IPS DF 19.7 (cell line): Measurements from ENCODE around the gene CDK10.
"Not testable (repeated sequence)": the region's sequence is repeated elsewhere in the genome, so short reads cannot be mapped to it uniquely, and the experiment has no call there.

Experiments
- DNase-seq: peaks from one replicate; pipeline ENCODE4 v3.0.0-alpha.2; 2013; ENCODE audit warnings: low read depth, low spot score

CDK10 gene

DNA sequence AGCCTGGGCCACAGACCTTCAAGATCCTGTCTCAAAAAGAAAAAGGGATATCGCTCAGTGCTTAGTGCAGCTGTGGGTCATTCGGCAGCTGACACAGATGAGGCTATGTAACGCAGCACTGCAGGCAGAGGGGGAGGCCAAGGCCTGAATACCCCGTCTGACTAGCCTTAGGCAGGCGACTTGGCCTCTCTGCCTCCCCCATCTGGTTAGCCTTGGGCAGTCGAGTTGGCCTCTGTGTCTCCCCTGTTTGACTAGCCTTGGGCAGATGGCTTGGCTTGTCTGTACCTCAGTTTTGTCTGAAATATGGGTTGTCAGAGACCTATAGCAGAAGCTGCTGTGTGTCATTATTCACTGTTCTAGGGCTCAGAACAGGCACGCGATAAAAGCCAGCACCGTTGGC, 18.9 kb upstream of the CDK10 start:
- DNase-seq: no peak

DNA sequence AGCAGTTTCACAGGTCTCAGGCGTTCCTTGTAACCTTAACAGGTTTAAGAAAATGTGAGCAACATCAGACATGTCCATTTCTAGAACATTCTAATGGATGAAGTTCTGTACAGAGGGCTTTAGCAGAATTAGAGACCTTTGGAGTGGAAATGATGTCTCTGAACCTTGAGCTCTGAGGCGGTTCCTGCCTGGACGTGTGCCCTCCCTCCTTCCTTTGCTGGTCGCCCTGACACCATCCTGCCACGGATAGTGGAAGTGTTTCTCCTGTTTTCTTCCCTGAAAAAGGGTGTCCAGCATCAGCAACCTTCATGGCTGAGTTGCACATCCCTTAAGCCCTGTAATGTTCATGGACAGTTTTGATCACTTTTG, 17.7 kb upstream of the CDK10 start:
- DNase-seq: no peak

DNA sequence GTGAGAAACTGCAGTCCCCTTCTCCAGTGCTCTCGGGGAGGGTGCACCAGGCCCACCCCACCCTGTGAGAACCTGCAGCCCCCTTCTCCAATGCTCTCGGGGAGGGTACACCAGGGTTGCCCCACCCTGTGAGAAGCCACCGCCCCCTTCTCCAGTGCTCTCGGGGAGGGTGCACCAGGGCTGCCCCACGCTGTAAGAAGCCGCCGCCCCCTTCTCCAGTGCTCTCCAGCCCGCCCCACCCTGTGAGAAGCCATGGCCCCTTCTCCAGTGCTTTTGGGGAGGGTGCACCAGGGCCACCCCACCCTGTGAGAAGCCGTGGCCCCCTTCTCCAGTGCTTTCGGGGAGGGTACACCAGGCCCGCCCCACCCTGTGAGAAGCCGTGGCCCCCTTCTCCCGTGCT, 16.7 kb upstream of the CDK10 start:
- no peak for DNase-seq

DNA sequence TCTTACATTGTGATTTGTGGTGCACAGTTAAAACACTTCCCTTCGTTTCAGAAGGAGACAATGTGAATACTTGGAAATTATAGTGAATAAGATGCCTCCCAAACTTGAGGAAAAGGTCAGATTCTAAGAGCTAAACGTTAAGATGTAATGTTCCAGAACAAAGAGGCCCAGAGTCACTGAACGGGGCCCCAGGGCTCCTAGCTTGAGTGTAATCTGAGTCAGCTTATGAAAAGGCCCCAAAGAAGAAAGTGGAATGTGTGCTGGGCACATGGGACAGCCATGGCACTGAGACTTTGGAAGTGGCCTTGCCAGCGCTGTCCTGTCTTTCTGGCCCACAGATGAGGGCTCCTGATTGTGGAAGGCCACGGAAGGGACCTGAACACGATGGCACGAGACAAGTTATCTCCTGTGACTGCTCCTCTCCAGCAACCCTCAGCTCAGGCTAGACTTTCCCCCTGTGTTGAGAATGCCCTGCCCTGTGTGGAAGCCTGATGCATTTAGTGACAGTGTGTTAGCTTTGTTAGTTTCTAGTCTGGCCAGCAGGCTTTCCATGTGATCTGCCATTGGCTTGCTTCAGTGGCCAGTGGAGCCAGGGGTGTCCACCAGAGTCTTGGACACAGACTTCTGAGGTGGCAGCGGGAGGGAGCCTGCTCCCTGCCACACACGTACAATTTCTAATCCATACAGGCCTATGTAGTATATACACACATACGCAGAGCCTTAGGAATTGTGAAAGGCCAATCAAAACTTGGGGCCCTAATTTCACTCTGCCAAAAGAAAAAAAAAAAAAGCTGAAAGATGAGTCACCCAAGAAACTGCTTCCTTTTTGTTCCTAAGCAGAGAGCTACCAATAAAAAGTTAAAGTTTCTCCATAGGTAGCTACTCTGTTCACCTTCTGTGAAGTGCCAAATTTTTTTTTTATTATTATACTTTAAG, 15.7 kb upstream of the CDK10 start:
- no peak for DNase-seq

DNA sequence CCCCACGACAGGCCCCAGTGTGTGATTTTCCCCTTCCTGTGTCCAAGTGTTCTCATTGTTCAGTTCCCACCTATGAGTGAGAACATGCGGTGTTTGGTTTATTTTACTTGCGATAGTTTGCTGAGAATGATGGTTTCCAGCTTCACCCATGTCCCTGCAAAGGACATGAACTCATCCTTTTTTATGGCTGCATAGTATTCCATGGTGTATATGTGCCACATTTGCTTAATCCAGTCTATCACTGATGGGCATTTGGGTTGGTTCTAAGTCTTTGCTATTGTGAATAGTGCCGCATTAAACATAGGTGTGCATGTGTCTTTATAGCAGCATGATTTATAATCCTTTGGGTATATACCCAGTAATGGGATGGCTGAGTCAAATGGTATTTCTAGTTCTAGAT, 14.9 kb upstream of the CDK10 start:
- not testable (repeated sequence) for DNase-seq

DNA sequence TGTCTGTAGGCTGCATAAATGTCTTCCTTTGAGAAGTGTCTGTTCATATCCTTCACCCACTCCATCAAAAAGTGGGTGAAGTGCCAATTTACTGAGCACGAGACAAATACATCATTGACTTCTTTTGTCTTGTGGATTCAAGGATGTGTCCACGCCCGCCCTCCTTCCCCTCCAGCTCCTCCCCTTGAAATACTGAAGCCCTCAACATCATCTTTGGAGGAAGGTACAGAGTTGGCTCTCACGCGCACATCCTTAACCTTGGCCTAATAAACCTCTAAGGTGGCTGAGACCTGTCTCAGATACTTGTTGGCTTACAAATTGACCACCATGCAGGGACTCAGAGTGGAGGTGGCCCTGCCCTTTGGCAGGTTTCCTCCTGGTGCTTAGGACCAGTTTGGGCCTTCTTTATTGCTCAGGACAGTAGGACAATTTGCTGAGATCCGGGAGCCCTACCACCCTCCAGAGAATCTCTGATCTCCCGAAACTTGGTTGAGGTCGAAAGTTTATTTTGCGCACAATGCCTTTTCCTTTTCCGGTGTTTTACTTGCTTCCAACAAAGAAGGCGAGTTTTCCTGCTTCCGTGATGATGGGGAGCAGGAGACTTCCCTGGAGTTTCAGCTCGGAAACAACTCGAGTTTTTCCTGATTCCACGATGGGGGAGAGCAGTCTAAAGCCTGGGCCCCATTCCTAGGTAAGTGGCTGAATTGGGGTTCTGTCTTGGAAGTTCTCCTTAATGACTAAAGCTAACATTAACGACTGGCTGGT, 14.1 kb upstream of the CDK10 start:
- DNase-seq: no peak

DNA sequence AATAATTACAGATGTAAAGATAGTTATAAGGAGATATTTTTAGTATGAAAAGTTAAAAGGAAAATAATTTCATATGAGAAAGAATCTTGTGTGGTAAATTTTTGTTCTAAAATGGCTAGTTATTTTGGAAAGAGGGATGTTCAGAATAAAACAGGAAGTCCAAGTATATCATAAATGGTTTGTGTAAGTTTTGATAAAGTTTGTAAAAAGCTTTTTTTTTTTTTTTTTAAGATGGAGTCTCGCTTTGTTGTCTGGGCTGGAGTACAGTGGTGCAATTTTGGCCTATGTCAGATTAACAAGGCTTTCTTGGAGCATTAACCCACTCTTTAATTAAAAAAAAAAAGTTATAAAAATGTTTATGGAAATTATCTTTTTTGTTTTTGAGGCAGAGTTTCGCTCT, 8.2 kb upstream of the CDK10 start:
- DNase-seq: no peak

DNA sequence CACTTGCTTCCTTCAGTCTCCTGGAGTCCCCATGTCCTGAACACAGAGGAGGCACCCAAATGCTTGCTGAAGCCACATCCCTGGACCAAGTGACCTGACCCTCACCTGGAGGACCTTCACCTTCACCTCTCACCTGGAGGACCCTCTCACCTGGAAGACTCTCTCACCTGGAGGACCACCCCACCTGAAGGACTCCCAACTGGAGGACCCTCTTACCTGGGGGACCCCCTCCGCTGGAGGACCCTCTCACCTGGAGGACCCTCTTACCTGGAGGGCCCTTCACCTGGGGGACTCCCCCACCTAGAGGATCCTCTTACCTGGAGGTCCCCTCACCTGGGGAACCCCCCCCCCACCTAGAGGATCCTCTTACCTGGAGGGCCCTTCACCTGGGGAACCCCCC, 573 bp upstream of the CDK10 start:
- no peak for DNase-seq

DNA sequence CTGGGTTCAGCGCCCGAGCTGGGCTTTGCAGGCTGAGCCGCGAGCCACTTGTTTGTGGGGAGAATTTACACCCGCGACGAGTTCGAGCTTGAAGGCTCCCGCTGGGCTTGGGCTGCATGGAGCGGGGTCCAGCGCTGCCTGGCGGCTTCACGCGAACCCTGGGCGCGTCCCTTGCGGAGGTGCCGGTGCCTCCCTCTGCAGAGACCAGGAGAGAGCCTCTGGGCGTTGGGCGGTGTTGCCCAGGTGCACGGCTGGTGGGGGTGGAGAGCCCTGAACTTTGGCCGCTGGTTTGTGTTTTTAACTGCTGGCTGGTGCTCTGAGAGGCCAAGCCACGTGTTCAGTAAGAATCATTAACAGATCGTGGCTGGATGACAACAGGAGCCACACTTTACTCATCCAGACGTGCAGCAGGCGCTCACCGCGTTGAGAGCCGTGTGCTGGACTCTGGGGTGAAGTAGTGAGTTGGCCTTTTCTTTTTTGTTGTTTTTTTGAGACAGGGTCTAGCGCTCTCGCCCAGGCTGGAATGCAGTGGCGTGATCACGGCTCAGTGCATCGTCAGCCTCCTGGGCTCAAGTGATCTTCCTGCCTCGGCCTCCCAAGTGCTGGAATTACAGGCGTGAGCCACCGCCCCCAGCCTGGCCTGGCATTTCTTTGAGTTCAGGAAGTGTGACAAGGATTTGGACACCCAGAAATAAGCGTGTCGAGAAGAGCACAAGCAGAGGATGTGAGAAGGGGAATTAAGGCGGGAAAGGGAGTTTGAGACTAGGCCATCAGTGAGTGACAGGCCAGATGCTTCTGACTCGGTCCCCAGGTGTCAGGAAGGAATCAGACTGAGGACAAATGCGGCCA, 827 bp downstream of the CDK10 start:
- DNase-seq: no peak

DNA sequence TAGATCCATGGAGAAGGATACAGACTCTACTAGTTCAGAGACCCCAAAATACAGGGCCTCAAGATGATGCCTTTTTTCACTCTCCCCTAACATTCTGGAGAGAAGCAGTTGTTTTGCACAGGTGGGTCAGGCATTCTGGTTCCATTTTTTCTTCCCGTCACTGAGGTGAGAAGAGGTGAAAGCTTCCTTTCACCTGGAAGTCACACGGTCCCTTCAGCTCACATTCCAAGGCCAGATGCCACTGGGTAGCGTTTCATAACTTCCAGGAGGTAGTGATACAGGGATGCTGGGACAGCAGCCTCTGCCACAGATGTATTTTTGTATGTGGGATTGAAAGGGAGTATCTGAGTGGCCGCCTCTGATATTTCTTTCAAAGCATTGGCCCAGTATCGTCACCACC, 1.9 kb downstream of the CDK10 start:
- no peak for DNase-seq

DNA sequence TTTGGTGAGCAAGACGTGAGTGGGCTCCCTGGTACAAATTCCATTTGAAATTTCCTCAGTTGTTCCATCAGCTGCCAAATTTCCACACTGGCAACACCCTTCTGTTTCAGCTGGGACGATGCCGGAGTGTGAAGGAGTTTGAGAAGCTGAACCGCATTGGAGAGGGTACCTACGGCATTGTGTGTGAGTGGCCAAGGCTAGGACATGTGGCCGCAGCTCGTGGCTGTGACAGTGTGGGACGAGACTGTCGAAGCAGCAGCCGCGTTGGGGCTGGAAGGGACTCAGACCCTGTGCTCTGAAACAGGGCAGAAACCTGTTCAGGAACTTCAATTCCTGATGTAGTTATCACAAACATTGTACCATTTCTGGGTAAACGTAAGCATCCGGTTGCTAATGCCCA, 2.7 kb downstream of the CDK10 start:
- no peak for DNase-seq

DNA sequence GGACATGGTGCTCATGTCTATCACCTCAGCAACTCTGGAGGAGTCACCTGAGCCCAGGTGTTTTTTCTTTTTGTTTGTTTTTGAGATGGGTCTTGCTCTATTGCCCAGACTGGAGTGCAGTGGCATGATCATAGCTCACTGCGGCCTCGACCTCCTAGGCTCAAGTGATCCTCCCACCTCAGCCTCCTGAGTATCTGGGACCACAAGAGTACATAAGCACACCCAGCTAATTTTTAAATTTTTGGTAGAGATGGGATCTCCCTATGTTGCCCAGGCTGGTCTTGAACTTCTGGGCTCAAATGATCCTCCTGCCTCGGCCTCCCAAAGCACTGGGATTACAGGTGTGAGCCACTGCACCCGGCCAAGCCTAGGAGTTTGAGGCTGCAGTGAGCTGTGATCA, 3.1 kb downstream of the CDK10 start:
- DNase-seq: not testable (repeated sequence)

DNA sequence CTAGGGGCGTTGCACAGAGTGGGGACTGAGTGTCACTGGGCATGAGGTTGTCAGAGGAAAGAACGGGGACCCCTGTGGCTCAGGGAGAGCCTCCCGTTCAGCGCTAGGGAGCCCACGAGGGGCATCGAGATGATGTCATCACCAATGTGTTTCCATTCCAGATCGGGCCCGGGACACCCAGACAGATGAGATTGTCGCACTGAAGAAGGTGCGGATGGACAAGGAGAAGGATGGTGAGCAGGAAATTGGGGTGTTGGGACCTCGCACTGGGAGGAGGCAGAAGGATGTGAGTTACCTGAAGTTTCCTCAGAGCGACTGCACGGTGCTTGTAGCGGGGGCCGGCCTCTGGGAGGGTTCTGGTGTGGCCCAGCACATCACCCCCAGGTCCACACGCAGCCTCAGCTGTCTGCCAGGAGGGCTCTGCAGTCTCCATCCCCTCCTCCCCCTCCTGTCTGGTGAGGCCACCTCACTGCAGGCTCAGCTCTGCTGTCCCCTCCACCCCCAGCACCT, 4.0 kb downstream of the CDK10 start:
- DNase-seq: no peak

DNA sequence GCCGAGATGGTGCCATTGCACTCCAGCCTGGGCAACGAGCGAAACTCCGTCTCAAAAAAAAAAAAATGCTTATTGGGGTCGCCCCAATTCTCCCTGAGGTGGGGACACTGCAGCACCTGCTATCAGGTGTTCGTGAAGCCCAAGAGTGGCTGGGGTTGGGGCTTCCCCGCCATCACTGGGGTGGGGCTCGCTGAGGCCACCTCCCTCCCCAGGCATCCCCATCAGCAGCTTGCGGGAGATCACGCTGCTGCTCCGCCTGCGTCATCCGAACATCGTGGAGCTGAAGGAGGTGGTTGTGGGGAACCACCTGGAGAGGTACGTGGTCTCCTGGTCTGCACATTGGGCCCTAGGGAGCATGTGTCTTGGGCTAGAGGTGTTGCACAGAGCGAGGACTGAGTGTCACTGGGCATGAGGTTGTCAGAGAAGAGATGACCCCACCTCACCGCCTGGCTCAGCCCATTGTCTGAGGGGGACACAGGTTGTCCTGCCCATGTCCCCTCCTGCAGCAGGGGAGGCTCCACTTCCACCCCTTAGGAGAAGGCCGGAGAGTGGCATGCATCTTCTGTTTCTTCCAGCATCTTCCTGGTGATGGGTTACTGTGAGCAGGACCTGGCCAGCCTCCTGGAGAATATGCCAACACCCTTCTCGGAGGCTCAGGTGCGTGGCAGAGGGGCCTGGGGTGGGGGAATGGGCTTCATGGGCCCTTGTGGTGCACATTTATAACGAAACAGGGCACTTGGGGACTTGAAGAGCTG, 4.9 kb downstream of the CDK10 start:
- no peak for DNase-seq

DNA sequence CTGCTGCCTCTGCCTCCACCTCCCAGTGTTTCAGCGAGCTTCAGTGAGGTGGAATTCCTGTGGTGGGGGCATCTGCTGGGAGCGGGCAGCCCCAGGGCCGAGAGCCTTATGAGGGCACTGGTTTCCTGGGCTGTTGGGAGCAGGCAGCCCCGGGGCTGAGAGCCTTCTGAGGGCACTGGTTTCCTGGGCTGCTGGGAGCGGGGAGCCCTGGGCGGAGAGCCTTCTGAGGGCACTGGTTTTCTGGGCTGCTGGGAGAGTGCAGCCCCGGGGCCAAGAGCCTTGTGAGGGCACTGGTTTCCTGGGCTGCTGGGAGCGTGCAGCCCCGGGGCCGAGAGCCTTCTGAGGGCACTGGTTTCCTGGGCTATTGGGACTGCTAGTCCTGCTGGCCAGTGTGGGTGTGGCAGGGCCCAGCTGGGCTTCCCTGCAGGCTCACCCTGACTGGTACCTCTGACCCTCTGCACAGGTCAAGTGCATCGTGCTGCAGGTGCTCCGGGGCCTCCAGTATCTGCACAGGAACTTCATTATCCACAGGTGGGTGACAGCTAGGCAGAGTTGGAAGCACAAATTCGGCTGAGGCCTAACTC, 5.6 kb downstream of the CDK10 start:
- DNase-seq: no peak

DNA sequence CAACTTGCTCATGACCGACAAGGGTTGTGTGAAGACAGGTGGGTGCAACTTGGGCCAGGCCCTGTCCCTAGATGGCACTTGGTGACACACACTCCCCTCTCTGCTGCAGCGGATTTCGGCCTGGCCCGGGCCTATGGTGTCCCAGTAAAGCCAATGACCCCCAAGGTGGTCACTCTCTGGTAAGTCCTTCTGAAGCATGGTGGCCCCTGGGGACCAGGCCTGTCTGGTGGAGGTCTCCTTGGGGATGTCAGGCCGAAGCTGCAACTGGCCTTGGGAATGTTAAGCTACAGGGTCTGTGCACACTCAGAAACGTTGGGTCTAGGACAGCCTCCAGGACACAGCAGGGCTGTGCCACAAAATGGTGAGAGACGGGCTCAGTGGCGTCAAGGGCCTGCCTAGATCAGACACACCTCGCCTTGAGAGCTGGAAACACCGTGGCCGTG, 6.8 kb downstream of the CDK10 start:
- DNase-seq: no peak

DNA sequence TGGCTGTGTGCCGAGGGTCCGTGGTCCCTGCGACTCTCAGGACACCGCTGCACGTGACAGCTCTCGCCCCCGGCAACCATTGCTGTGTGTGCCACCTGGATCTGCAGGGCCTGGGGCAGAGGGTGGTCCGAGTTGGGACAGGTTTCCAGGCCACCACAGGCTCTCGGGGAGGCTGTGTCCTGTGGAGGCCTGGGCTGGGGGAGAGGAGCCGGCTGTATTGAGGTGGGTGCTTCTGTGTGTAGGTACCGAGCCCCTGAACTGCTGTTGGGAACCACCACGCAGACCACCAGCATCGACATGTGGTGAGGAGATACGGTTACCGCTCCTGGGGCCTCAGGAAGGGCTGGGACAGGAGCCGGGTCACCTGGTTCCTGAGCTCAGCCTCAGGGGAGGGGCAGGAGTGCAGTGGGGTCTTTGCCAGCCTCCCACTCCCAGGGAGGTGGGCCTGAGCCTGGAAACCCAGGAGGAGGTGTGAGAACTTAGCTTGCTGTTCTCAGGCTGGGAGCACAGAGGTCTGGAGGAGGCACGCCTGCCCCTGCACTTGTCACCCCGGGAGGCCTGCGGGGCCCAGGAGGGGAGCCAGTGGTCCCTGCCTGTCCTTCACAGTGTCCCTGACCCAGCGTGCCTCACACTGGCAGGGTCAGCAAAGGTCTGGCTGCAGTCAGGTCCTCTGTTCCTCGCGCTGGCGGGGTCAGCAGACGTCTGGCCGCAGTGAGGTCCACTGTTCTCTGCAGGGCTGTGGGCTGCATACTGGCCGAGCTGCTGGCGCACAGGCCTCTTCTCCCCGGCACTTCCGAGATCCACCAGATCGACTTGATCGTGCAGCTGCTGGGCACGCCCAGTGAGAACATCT, 7.7 kb downstream of the CDK10 start:
- DNase-seq: no peak

DNA sequence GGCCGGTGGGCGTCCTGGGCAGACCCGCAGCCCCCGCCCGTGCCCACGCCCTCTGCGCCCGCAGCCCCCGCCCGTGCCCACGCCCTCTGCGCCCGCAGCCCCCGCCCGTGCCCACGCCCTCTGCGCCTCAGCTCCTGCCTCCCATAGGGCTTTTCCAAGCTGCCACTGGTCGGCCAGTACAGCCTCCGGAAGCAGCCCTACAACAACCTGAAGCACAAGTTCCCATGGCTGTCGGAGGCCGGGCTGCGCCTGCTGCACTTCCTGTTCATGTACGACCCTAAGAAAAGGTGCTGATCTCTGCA, 8.2 kb downstream of the CDK10 start:
- DNase-seq: not testable (repeated sequence)

DNA sequence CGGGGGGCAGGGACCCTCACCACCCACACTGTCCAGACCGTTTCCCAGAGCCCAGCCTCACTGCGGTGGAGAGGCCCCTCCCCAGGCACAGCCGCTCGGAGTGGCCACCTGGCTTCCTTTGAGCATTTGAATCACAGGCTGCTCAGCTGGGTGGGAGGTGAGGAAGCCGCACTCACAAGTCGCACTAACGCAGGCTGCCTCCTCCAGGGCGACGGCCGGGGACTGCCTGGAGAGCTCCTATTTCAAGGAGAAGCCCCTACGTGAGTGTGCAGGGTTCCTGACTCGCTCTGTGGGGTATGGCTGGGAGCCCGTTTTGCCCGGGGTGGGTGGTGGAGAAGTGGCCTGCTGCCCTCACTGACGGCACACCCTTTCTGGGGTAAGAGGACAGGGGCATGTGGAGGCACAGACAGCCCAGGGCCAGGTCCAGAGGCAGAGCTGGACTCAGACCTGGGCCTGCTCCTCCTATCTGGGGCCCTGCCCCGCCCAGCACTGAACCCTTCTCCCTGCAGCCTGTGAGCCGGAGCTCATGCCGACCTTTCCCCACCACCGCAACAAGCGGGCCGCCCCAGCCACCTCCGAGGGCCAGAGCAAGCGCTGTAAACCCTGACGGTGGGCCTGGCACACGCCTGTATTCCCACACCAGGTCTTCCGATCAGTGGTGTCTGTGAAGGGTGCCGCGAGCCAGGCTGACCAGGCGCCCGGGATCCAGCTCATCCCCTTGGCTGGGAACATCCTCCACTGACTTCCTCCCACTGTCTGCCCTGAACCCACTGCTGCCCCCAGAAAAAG, 8.8 kb downstream of the CDK10 start:
- no peak for DNase-seq
